ENCODE results near the gene GBX1. TPM values are rescaled to one million over a fixed set of nuclear protein-coding genes. Genes with fewer than 3 reads are reported as not detected.

The GBX1 gene
- total RNA-seq, 3 donors from 2014 or later = not detected

DNA sequence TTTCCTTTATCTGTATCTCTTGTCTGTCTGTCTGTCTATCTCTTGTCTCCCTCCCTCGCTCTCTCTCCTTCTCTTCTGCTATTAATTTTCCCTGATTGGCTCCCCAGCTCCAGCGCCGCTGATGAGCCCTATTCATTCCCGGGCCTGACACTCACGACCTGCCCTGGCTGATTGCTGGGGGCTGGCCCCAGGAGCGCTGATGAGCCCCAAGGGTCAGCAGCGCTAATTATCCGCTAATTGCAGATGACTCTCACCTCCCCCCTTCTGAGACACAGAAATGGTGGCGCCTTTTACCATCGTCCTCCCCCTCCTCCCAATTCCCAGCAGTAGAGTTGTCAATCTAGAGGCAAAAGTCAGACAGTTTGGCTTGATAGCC, 1.3 kb upstream of the GBX1 start:
- ATAC-seq = no peak
- Histone ChIP-seq H3K4me3 (no peak overlapping the region), H3K9me3 (no peaks in the 10 kb centered on the region), H3K4me1 (ENCODE audit: low read depth) (peaks cover 17% of the 10 kb centered on the region), H3K36me3 (ENCODE audit: low read depth) (no peaks in the 10 kb centered on the region)
- DNase-seq = no peak
- intact Hi-C loops (cut with DNase I, micrococcal nuclease) = loop anchor here in 1 of 2 donors (5.0 kb wide), 1 partner anchor 41 kb away; no protein-coding TSS in a partner anchor
- TF ChIP-seq, protein P1, sequence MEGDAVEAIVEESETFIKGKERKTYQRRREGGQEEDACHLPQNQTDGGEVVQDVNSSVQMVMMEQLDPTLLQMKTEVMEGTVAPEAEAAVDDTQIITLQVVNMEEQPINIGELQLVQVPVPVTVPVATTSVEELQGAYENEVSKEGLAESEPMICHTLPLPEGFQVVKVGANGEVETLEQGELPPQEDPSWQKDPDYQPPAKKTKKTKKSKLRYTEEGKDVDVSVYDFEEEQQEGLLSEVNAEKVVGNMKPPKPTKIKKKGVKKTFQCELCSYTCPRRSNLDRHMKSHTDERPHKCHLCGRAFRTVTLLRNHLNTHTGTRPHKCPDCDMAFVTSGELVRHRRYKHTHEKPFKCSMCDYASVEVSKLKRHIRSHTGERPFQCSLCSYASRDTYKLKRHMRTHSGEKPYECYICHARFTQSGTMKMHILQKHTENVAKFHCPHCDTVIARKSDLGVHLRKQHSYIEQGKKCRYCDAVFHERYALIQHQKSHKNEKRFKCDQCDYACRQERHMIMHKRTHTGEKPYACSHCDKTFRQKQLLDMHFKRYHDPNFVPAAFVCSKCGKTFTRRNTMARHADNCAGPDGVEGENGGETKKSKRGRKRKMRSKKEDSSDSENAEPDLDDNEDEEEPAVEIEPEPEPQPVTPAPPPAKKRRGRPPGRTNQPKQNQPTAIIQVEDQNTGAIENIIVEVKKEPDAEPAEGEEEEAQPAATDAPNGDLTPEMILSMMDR (IDR thresholded peaks at IDR 0.05) = no peak

DNA sequence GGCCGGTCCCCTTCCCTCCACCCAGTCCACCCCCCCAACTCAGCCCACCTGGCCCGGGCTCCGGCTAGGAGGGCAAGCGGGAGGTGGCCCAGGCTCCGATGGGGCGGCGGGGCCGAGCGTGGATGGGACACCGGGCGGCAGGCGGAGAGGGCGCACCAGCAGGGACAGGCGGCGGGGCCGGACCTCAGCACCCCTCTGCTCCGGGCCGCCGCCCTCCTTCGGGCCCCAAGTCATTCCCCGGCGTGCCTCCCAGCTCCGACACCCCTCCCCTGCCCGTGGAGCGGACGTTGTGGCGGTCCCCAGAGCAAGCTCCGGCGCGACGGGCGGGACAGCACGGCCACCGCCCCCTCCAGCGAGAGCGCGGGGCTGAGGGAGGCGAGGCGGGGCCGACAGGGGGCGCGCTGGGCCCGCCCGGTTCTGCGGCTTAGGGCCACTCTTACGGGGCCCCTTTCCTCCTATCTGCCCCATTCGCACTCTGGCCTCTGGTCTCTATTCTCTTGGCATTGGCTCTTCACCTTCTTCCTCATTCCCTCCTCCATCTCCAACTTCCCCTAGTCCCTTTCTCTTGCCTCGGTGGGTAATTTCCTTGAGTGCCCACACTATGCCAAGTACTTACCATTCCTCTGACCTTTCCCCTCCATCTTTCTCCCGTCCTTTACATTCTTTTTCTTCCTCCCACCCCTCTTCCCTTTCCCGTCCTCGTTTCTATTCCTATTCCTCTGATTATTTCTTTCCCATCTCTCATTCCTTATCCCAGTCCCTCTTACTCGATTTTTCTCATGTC, 701 bp upstream of the GBX1 start:
- intact Hi-C loops (cut with DNase I, micrococcal nuclease) = loop anchor here in 1 of 2 donors (5.0 kb wide), 1 partner anchor 41 kb away; no protein-coding TSS in a partner anchor
- no peaks in the 10 kb centered on the region for H3K9me3 ChIP-seq
- TF ChIP-seq, protein P1 (IDR thresholded peaks at IDR 0.05) = peak; percentile 61
- peaks cover 17% of the 10 kb centered on the region for H3K4me1 ChIP-seq (ENCODE audit: low read depth)
- H3K36me3 ChIP-seq (ENCODE audit: low read depth) = no peaks in the 10 kb centered on the region
- no peak overlapping the region for H3K4me3 ChIP-seq
- DNase-seq (peak in 2 of 3 donors; percentile 61 to 66), ATAC-seq (peak; percentile 74)

DNA sequence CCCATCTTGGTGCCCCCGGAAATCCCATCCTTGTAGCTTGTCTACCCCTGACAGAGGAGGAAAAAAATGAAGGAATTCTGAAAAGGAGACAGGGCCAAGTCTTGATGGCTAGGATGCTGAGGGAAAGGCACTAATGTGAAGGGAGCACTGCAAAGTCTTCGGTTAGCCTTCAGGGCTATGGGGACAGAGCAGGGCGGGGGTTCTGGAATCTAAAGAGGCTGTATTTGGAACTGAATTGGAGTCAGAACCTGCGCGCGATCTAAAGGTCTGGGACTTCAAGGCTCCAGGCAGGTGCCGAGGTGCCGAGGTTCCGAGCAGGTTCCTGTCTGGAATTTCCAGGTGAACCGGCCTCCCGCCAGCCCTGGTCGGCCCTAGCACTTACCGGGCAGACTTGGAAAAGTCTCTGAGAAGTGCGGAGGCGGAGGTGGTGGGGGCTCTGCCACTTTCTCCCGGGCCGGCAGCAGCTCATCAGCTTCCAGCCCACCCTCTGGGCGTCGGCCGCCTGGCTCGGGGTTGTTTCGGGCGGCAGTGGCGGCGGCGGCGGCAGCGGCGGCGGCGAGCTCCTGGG, 781 bp downstream of the GBX1 start:
- Histone ChIP-seq H3K4me3 (no peak overlapping the region), H3K36me3 (ENCODE audit: low read depth) (no peaks in the 10 kb centered on the region), H3K9me3 (no peaks in the 10 kb centered on the region), H3K4me1 (ENCODE audit: low read depth) (peaks cover 17% of the 10 kb centered on the region)
- intact Hi-C loops (cut with DNase I, micrococcal nuclease) = loop anchor here in 1 of 2 donors (5.0 kb wide), 1 partner anchor 39 kb away; no protein-coding TSS in a partner anchor
- no peak for ATAC-seq
- DNase-seq = no peak
- TF ChIP-seq, protein P1 (IDR thresholded peaks at IDR 0.05) = no peak

DNA sequence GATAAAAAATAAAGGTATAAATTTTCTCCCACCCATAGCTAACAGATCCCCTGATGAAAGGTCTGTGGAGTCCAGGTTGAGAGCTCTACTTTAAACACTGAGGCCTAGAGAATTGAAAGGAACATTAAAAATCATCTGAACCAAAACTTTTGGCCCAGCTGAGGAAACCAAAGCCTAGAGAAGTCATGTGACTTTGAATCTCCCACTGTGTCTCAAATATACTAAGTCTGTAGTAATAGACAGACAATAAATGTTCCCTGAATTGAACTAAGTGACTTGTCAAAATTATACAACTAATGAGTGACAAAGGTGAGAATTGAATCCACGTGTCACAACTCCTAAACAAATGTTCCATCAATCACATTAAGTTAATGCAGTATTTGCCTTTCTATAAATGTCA, 5.7 kb downstream of the GBX1 start:
- Histone ChIP-seq H3K4me3 (no peak overlapping the region), H3K4me1 (ENCODE audit: low read depth) (peaks cover 6% of the 10 kb centered on the region), H3K9me3 (no peaks in the 10 kb centered on the region), H3K36me3 (ENCODE audit: low read depth) (no peaks in the 10 kb centered on the region)
- DNase-seq (no peak), ATAC-seq (no peak)
- intact Hi-C loops (cut with DNase I, micrococcal nuclease) = no loop called here
- TF ChIP-seq, protein P1 (IDR thresholded peaks at IDR 0.05) = no peak

DNA sequence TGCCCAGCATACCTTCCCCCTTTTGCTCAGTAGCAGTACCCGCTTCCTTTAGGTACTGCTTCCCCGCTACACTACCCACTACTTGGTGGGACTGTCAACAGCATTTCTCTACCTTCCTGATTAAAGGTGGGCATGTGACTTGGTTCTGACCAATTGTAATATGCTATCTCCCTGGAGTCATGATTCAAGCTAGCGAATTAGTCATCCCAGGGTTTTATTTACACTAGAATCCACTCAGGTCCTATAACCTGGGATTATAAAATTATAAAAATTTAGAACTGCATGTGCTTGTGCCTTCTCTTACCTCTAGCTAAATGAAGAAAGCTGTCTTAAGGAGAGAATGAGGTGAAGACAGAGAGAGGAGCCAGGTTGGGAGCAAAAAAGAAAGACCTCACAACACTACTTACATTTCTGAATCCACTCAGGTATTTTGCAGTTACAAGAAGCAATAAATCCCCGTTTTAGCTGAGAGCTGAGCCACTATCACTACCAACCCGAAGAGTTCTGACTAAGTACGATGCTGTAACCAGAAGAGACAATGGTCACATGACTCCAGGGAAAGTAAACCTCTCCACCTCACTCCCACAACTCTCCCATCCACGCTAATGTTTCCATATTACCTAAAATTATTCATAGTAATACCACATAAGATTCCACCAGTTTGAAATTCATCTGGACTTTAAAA, 9.7 kb downstream of the GBX1 start:
- Histone ChIP-seq H3K9me3 (no peaks in the 10 kb centered on the region), H3K4me3 (no peak overlapping the region), H3K4me1 (ENCODE audit: low read depth) (peaks cover 5% of the 10 kb centered on the region), H3K36me3 (ENCODE audit: low read depth) (no peaks in the 10 kb centered on the region)
- TF ChIP-seq, protein P1 (IDR thresholded peaks at IDR 0.05) = no peak
- intact Hi-C loops (cut with DNase I, micrococcal nuclease) = no loop called here
- no peak for DNase-seq
- peak; percentile 99 for ATAC-seq

All from mucosa of descending colon (tissue), 3 donors.